K562 (cell line): ENCODE results near the gene ACTRT3. TPM values are rescaled to one million over a fixed set of nuclear protein-coding genes. Genes with fewer than 3 reads are reported as not detected.

Source experiments
- BRCA1 ChIP-seq, 2 experiments: fragments of 450-650 bp in 1 of 2; sonication (generic) in 1 of 2; formaldehyde crosslinking in 1 of 2; IDR thresholded peaks; 2 replicates each; pipeline versions ENCODE4 v1.5.0 to v1.6.1; 2017 to 2020; ENCODE audit warnings: mild to moderate bottlenecking in 1 of 2, missing genetic modification reagents in 1 of 2
- CREM ChIP-seq: IDR thresholded peaks from 2 replicates; pipeline ENCODE4 v1.6.1; 2014; ENCODE audit warnings: antibody characterized with exemption, low read depth
- ELK3 ChIP-seq: fragments of 450-650 bp; formaldehyde crosslinking; IDR thresholded peaks from 2 replicates; pipeline ENCODE4 v1.4.0; 2020; ENCODE audit warnings: mild to moderate bottlenecking
- FUS ChIP-seq: fragments of 200-400 bp; formaldehyde crosslinking; optimal IDR thresholded peaks from 2 replicates; pipeline ENCODE3; 2017; ENCODE audit warnings: low read depth, low read length
- GTF2A2 ChIP-seq: IDR thresholded peaks from 2 replicates; pipeline ENCODE4 v1.6.1; 2016; ENCODE audit warnings: mild to moderate bottlenecking, missing genetic modification characterization, missing compliant biosample characterization
- HSF4 ChIP-seq: fragments of 250-450 bp; sonication (Bioruptor Pico); IDR thresholded peaks from 2 replicates; pipeline ENCODE4 v2.1.2; 2022; ENCODE audit warnings: mild to moderate bottlenecking, moderate library complexity, borderline replicate concordance
- NFIC ChIP-seq: fragments of 450-650 bp; IDR thresholded peaks from 2 replicates; pipeline ENCODE4 v1.6.1; 2017; ENCODE audit warnings: mild to moderate bottlenecking, inconsistent platforms
- TFAM ChIP-seq: fragments of 250-450 bp; sonication (Bioruptor Pico); conservative IDR thresholded peaks from 2 replicates; pipeline ENCODE4 v1.5.0; 2021; ENCODE audit warnings: mild to moderate bottlenecking, moderate library complexity
- U2AF1 ChIP-seq: fragments of 200-400 bp; formaldehyde crosslinking; optimal IDR thresholded peaks from 2 replicates; pipeline ENCODE3; 2017; ENCODE audit warnings: mild to moderate bottlenecking, low read depth, low read length, moderate library complexity
- XRCC5 ChIP-seq: fragments of 200-400 bp; formaldehyde crosslinking; IDR thresholded peaks from 2 replicates; pipeline ENCODE4 v1.6.1; 2017; ENCODE audit warnings: low read depth, mild to moderate bottlenecking, low read length
- ZBTB34 ChIP-seq: fragments of 250-450 bp; sonication (Bioruptor Pico); IDR thresholded peaks from 2 replicates; pipeline ENCODE4 v1.8.0; 2021; ENCODE audit warnings: mild to moderate bottlenecking, moderate library complexity
- ZNF407 ChIP-seq: fragments of 450-650 bp; IDR thresholded peaks from 2 replicates; pipeline ENCODE4 v1.6.1; 2016; ENCODE audit warnings: low read depth
- polyA plus RNA-seq, 8 experiments: library from polyadenylated mRNA; depleted of rRNA in 4 of 8; stranded (reverse) in 5 of 8; unstranded in 3 of 8; fragments of >200 nt; fragmentation: Nextera tagmentation in 2 of 8; fragmentation: Illumina TruSeq in 1 of 8; extraction: Ambion mirVana in 2 of 8; extraction: Trizol in 1 of 8; gene quantifications; 2 replicates each; pipeline versions ENCODE4 v1.2.1 to v1.2.3, GENCODE V29; 2011 to 2014; ENCODE audit warnings: inconsistent platforms in 1 of 8, missing spikeins in 1 of 8
- total RNA-seq, 7 experiments: library from RNA; depleted of rRNA in 6 of 7; stranded (reverse); fragments of >200 nt in 6 of 7; fragmentation: Illumina TruSeq in 2 of 7; extraction: Trizol in 2 of 7; gene quantifications; 2 replicates each; pipeline versions ENCODE4 v1.2.1 to v1.2.3, GENCODE V29; 2011 to 2021; ENCODE audit warnings: low replicate concordance in 1 of 7

The ACTRT3 gene
- total and polyA plus RNA-seq, 9 of the 15 experiments (the other 6 are each of a cell fraction or from before 2014, with no cell fraction given) = 0.06 to 0.11 (median 0.07) TPM; not detected in 5

- TF ChIP-seq ZNF407 (no peak), GTF2A2 (tag) (no peak), CREM (no peak; the same call in 1 of the 2 replicates), XRCC5 (no peak), NFIC (peak; percentile 72), ELK3 (CRISPR knock-in tag) (no peak), BRCA1 (IDR thresholded peaks at IDR 0.05) (no peak), BRCA1 (CRISPR knock-in tag; IDR thresholded peaks at IDR 0.05) (no peak), ZBTB34 (CRISPR knock-in tag) (no peak), TFAM (CRISPR knock-in tag) (no peak), FUS (no peak), HSF4 (CRISPR knock-in tag) (no peak), U2AF1 (no peak)
These were observed 12.0 kb upstream of the ACTRT3 start (continued) for GRCh38 chr3:169781209-169781855.
